Stomach (tissue), 9 donors: ENCODE results near the gene ZNF423. TPM values are rescaled to one million over a fixed set of nuclear protein-coding genes. Genes with fewer than 3 reads are reported as not detected.

ENCODE experiments used
- DNase-seq, 2 donors: peaks; one replicate each; pipeline versions ENCODE4 v3.0.0 to v3.0.0-alpha.2; 2013 to 2019
- H3K27ac ChIP-seq, 5 donors: fragments of 200-600 bp in 4 of 5; sonication (generic) in 4 of 5; one replicate each; pipeline ENCODE4 v1.5.1; 2013 to 2019; ENCODE audit warnings: mild to moderate bottlenecking in 1 of 5, moderate library complexity in 1 of 5
- H3K27me3 ChIP-seq, 3 donors: fragments of 200-600 bp; sonication (generic); one replicate each; pipeline ENCODE4 v1.5.1; 2017 to 2019; ENCODE audit warnings: mixed run types in 1 of 3
- H3K36me3 ChIP-seq, 4 donors: fragments of 200-600 bp; sonication (generic); 1 replicate in 3 of 4; 2 replicates in 1 of 4; pipeline ENCODE4 v1.5.1; 2016 to 2019
- H3K4me1 ChIP-seq, 4 donors: fragments of 200-600 bp; sonication (generic); one replicate each; pipeline ENCODE4 v1.5.1; 2016 to 2019
- H3K4me3 ChIP-seq, 4 donors: fragments of 200-600 bp; sonication (generic) in 3 of 4; one replicate each; pipeline ENCODE4 v1.5.1; 2016 to 2019; ENCODE audit warnings: mild to moderate bottlenecking in 1 of 4
- H3K9me3 ChIP-seq, 4 donors: fragments of 200-600 bp; sonication (generic); one replicate each; pipeline ENCODE4 v1.5.1; 2016 to 2019
- CTCF ChIP-seq, 7 experiments: fragments of 450-650 bp in 4 of 7; fragments of 200-600 bp in 3 of 7; sonication (generic) in 3 of 7; IDR thresholded peaks; one replicate each; pipeline ENCODE4 v1.5.1; 2016 to 2019; ENCODE audit warnings: antibody characterized with exemption in 7 of 7, control low read depth in 2 of 7, mild to moderate bottlenecking in 1 of 7
- EP300 ChIP-seq: sonication (generic); formaldehyde crosslinking; IDR thresholded peaks from one replicate; pipeline ENCODE4 v1.6.1; 2017; ENCODE audit warnings: antibody characterized with exemption
- POLR2A ChIP-seq, 4 donors: fragments of 450-650 bp; IDR thresholded peaks; one replicate each; pipeline ENCODE4 v1.6.1; 2016; ENCODE audit warnings: antibody characterized with exemption in 4 of 4, control low read depth in 2 of 4, mild to moderate bottlenecking in 1 of 4, moderate library complexity in 1 of 4
- POLR2AphosphoS5 ChIP-seq, 3 donors: sonication (generic); formaldehyde crosslinking; IDR thresholded peaks; one replicate each; pipeline ENCODE4 v1.6.1; 2016; ENCODE audit warnings: antibody characterized with exemption in 3 of 3
- WGBS, 5 donors: extraction: QIAGEN DNeasy Blood & Tissue Kit in 3 of 5; methylation state at CpG; one replicate each; pipeline versions ENCODE4 v1.1.5 to v1.1.7; 2013 to 2018; 5-methylcytosine and 5-hydroxymethylcytosine counted together
- intact Hi-C: fragments of 100-400 bp; cut with DNase I; formaldehyde crosslinking; loops from one replicate; pipeline ENCODE4 v1.15.1; 2023; ENCODE audit warnings: low total_unique reads
- polyA plus RNA-seq, 3 donors: library from polyadenylated mRNA; stranded (reverse); fragments of 200-250 nt; gene quantifications; one replicate each; pipeline ENCODE4 v1.2.3, GENCODE V29; 2013
- total RNA-seq, 5 donors: library from RNA; depleted of rRNA; stranded (reverse); fragments of >200 nt; gene quantifications; one replicate each; pipeline versions ENCODE4 v1.1.0 to v1.2.3, GENCODE V29; 2014 to 2016
- donor health status: healthy with polysubstance abuse.
- donor health status: Bipolar disorder and iron deficiency.
- donor health status: healthy.

ZNF423 gene
- total and polyA plus RNA-seq, 8 donors: 0.29 to 3.5 (median 1.0) TPM

GRCh38 chr16:49639739-49640431 lies 216.0 kb downstream of the ZNF423 start:
- Histone ChIP-seq H3K4me1 (peaks cover 13 to 30% (median 19%) of the 10 kb centered on the region in 4 donors), H3K4me3 (no peak overlapping the region), H3K36me3 (peaks cover 0 to 35% (median 18%) of the 10 kb centered on the region in 4 donors), H3K9me3 (no peaks in the 10 kb centered on the region), H3K27me3 (no peaks in the 10 kb centered on the region), H3K27ac (peak overlapping the region in 4 of 5 donors; percentile 33 to 74 (median 67))
- intact Hi-C loops: no loop called here
- TF ChIP-seq POLR2A (IDR thresholded peaks at IDR 0.05): no peak
- no peak for TF ChIP-seq POLR2AphosphoS5 (IDR thresholded peaks at IDR 0.05)
- no peak for TF ChIP-seq EP300
- TF ChIP-seq CTCF (IDR thresholded peaks at IDR 0.05): no peak
- 10 to 27% (median 16%) methylated on average over 22 of the region's 22 CpGs for WGBS, 5 donors
- peak in 1 of 2 donors; percentile 78 for DNase-seq

- Histone ChIP-seq H3K27me3 (no peaks in the 10 kb centered on the region), H3K9me3 (no peaks in the 10 kb centered on the region), H3K4me3 (no peak overlapping the region), H3K4me1 (peaks cover 13 to 30% (median 19%) of the 10 kb centered on the region in 4 donors), H3K36me3 (peaks cover 0 to 35% (median 18%) of the 10 kb centered on the region in 4 donors), H3K27ac (peak overlapping the region in 4 of 5 donors; percentile 33 to 74 (median 67))
- WGBS, 5 donors: 56 to 77% (median 74%) methylated on average over 12 to 23 of the region's 23 CpGs
- TF ChIP-seq POLR2AphosphoS5 (IDR thresholded peaks at IDR 0.05) (no peak), POLR2A (IDR thresholded peaks at IDR 0.05) (no peak), EP300 (no peak), CTCF (IDR thresholded peaks at IDR 0.05) (no peak)
- intact Hi-C loops: no loop called here
- peak in 1 of 2 donors; percentile 80 for DNase-seq
Observed at GRCh38 chr16:49638673-49639610, 217.0 kb downstream of the ZNF423 start.

GRCh38 chr16:49637933-49638672 lies 217.8 kb downstream of the ZNF423 start:
- TF ChIP-seq EP300: no peak
- TF ChIP-seq POLR2A (IDR thresholded peaks at IDR 0.05): no peak
- TF ChIP-seq POLR2AphosphoS5 (IDR thresholded peaks at IDR 0.05): no peak
- TF ChIP-seq CTCF (IDR thresholded peaks at IDR 0.05): no peak
- intact Hi-C loops: no loop called here

GRCh38 chr16:49637511-49637910 lies 218.4 kb downstream of the ZNF423 start:
- no peak for DNase-seq
- Histone ChIP-seq H3K4me3 (no peak overlapping the region), H3K27me3 (no peaks in the 10 kb centered on the region), H3K9me3 (no peaks in the 10 kb centered on the region), H3K4me1 (peaks cover 13 to 30% (median 19%) of the 10 kb centered on the region in 4 donors), H3K36me3 (peaks cover 0 to 35% (median 18%) of the 10 kb centered on the region in 4 donors), H3K27ac (no peak overlapping the region)
- TF ChIP-seq EP300 (no peak), POLR2A (IDR thresholded peaks at IDR 0.05) (no peak), POLR2AphosphoS5 (IDR thresholded peaks at IDR 0.05) (no peak), CTCF (IDR thresholded peaks at IDR 0.05) (no peak)
- WGBS, 5 donors: 94 to 97% (median 95%) methylated on average over 14 to 16 of the region's 16 CpGs
- intact Hi-C loops: no loop called here

More at GRCh38 chr16:49637933-49638672, 217.8 kb downstream of the ZNF423 start:
- no peak for DNase-seq
- H3K4me1 ChIP-seq: peaks cover 13 to 30% (median 19%) of the 10 kb centered on the region in 4 donors
- H3K36me3 ChIP-seq: peaks cover 0 to 35% (median 18%) of the 10 kb centered on the region in 4 donors
- WGBS, 5 donors: 88 to 93% (median 92%) methylated on average over 34 to 42 of the region's 42 CpGs
- no peak overlapping the region for H3K4me3 ChIP-seq
- no peaks in the 10 kb centered on the region for H3K27me3 ChIP-seq
- H3K27ac ChIP-seq: no peak overlapping the region
- no peaks in the 10 kb centered on the region for H3K9me3 ChIP-seq
